RPMI7951 (cell line): ENCODE results near the gene ARID1B. TPM values are rescaled to one million over a fixed set of nuclear protein-coding genes. Genes with fewer than 3 reads are reported as not detected.

Experiments
- DNase-seq: peaks from one replicate; pipeline ENCODE4 v3.0.0-alpha.2; 2012; ENCODE audit warnings: low read depth
- total RNA-seq: library from RNA; depleted of rRNA; stranded (reverse); fragments of >200 nt; shearing (Covaris generic); gene quantifications from 2 replicates; pipeline ENCODE4 v1.2.3, GENCODE V29; 2014

Gene ARID1B
- total RNA-seq, 1 experiment from 2014 or later = 14.8 TPM

DNA sequence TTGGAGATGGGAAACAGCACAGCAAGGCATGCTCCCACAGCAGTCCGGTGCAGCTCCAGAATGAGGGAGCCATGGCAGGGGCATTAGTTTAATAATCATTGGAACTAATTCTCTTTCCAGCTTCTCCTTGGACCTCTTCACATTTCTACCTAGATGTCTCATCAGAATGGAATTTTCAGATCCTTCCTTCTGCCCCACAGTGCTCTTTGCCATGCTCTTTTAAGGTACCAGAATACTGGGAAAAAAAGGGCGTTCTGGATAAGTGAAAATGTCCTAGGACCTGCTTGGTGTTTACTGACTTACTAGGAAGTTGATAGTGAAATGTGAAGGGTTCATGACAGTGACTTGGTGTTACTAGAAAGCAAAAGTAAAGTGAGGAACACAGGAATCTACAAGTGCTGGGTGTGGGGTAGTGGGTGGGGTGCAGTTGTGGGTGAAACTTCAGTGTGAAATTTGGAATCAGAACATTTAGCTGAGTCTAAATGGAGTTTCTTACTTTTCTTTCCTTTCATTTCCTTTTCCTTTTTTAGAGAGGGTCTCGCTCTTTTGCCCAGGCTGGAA is 207.1 kb downstream of the ARID1B start:
- DNase-seq = no peak

DNA sequence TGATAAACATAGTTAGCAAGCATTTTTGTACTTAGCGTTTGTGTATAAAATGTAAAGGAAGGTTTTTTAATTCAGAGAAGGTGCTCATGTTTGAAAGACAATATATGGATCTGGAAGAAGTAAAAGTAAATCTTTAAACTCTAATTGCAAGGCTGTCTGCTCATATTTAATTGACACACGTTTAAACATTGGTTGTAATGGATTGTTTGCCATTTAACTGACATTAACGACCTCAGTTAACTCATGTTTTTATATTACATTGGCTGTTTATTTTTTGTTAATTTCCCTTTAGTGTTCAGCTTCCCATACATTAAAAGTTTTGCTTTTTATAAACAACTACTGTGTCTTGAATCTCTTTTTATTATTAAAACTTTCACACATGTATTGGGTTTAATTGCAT is 208.1 kb downstream of the ARID1B start:
- DNase-seq = no peak

- DNase-seq = peak; percentile 30
Observed at GRCh38 chr6:156988276-156989158, 211.3 kb downstream of the ARID1B start.

DNA sequence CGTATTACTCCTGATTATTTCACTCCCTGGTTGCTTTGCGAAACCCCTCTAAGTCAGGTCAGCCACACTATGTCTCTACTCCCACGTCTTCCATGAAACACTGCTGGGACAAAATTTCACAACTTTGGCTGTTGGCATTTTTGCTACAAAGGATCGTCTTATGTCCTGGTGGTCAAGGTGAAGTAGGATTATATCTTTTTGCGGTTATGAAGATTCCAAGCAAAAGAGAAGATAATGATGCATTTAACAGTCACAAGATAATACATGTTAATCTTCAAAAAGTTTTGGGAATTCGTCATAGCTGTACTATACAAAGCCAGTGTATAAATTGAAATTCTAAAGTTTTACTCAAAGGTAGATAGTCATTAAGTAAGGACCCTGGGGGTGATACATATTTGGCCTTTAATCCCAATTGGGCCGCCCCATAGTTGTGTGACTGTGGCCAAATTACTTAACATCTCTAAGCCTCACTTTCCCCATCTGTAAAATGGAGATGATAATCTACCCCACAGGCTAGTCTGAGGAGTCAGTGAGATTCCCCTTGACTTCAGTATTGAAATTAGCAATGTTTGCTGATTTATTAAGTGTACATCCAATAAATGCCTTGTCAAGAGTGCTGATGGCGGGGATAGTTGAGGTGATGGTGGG is 212.1 kb downstream of the ARID1B start:
- DNase-seq = no peak

DNA sequence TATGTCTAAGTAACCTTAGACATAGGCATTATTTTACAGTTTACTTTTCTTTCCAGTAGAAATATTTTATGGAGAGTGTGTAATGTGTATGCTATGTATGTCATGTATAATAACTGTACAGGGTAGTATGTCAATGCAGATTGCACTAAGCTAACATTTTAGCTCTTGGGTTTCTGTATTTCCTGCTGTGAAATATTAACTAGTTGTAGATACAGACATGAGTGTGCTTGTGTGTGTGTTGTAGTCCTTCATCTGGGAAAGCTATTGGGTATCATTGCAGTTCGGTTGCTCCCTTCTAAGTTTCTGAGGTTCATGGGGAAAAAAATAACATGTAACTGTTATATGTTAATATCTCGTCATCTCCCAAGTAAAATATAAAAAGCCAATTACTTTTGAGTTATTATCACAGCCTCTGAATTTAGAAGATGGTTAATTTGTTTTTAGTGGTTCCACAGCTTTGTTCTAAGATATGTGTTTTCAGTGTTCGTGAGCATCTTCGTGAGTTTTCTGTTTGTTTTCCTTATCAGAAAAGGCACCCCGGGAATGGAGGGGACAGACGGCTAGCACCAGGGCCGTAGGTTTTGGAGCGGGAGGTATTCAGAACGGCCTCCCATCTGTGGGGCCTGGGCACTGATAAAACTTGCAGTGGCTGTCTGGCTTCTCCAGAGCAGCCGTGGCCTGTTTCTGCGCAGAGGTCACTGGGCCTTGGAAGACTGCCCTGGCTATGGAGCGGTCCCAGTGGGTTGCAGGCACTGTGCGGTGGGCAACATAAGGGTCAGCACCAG is 215.0 kb downstream of the ARID1B start:
- DNase-seq = no peak

GRCh38 chr6:156993713-156994112 is 216.5 kb downstream of the ARID1B start:
- no peak for DNase-seq

GRCh38 chr6:156994215-156995076 is 217.3 kb downstream of the ARID1B start:
- DNase-seq = no peak

DNA sequence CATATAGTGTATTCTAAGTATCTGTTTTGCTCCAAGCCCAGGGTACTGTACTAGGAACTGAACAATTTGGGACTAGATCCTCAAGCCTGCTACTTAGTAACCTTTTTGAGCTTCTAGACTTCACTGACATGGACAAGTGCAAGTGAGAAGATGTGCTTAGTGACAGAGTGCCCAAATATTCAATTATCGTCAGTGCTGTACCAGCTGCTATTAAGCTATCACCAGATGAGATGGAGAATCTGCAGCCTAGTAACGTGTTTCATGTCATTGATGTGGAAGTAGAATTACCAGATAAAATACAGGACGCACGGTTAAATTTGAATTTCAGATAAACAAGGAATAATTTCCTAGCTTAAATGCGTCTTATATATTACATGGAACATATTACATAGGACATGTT is 218.3 kb downstream of the ARID1B start:
- no peak for DNase-seq

DNA sequence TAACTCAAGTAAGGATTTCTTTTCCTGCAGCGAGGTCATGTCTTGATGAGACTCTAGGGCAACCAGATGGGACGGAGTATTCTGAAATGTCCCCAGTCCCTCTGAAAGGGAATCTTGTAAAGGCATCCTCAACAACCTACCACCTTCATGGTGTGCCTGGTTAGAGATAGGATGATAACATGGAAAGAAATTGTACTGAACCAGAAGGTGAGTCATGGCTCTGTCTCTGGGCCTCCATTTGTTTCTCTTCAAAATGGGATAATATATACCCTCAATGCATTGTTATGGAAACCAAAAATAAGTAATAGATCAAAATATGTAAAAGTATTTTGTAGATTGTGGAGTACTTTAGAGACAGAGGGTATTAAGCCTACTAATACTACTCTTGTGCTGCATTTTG is 219.1 kb downstream of the ARID1B start:
- DNase-seq = no peak

DNA sequence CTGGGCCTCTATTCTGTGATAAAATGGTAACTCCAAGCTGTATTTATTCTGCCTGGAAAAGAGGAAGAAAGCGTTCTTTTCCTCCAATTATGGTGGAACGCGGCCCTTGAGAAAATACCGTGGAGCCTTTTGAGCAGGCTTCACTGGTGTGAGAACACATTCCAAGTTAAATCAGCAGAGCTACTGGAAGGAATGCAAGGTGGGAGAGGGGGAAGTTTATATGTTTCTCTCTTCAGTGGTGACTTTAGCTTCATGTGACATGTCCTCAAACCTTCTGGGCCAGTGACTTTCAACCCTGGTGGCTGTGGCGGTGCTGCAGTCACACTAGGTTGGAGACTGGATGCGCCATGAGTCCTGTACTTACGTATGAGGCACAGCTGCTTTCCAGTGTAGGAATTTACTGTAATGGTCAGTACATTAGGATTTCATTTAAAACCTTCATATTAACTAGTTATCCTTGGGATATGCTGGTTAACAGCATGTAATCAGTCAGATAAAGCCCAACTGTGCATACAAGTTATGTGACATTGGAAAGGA is 221.7 kb downstream of the ARID1B start:
- no peak for DNase-seq

DNA sequence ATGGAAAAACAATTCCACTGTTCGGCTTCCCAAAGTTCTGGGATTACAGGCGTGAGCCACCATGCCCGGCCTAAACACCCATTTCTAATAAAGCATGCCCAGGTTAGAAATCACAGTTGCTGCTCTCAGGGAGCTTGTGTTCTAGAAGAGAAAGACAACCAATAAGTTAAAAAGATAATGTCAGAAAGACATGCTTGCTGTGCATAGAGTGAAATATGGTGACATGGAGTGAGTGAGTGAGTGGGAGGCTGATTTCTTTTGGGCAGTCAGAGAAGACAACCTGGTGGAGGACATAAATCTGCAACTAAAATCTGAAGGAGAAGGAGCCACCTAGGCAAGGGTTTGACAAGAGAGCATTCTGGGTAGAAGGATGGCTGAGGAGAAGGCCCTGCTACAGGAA is 222.6 kb downstream of the ARID1B start:
- no peak for DNase-seq

- DNase-seq = no peak
Observed at GRCh38 chr6:157001716-157002115, 224.5 kb downstream of the ARID1B start.

GRCh38 chr6:157002774-157003173 is 225.6 kb downstream of the ARID1B start:
- no peak for DNase-seq

DNA sequence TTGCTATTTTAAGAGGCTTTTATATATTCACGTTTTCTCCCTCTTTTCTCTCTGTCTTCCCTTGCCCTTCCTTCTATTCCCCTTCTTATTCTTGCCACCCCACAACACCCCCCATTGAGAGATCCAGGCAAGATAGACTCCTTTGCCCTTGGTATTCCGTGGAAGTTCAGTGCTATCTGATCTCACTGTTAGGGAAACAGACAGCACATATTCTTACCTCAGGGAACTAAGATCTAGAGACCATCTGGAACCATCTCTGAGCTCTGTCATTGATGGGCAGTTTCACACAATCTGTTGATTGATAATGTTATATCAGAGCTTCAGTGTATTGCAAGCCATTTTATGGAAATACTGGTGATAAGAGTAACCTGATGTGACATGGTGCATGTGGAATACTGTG is 228.8 kb downstream of the ARID1B start:
- no peak for DNase-seq

DNA sequence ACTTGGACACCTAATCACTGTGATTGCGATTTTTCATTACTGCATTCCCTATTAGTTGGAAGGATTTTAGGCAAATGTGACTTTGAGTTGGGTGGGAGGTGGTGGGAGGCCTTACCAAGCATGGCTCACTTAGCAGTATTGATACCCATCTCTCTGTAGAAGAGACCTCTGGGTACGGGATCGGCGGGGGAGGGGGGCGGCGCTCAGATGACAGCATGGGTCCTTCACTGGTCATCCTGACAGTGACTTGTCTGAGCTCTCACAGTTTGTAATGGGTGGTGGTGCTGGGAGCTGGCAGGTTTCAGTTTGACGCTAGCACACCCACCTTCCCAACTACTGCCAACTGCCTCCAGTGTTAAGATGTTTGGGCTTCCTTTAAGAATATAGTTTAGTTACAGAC is 231.4 kb downstream of the ARID1B start:
- DNase-seq = no peak

DNA sequence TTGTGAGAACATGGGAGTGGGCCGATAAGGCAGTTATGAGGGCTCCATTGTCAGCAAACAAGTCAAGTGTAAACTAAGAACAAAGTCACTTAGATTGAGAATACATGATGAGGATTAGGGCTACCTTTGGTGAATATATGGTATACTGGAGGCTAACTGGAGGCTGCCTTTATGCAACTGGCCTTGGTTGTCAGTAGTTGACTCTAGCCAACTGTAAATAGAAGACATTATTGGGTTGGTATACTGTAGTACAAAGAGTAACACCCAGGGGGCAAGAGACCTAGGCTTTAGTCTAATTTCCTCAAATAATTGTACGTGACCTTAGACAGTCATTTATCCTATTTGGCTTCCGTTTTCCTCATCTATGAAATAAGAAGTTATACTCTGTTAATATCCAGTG is 235.2 kb downstream of the ARID1B start:
- no peak for DNase-seq

- peak; percentile 18 for DNase-seq
Observed at GRCh38 chr6:157013649-157014304, 236.6 kb downstream of the ARID1B start.

DNA sequence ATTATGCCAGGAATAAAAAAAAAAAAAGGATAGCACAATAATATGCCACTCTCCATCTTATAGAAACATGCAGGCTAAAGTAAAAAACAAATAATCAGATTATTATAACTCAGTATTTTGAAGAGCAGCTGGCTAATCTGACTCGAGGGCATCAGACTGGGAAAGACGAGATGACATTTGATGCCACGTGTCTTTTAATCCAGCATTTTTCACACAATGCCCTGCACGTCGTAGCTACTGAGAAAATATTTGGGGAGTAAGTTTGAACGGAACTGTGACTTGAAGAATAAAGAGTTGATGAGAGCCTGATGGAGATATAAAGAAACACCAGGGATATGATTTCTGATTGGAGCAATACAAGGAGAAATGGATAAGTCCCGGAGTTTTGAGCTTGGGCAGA is 237.7 kb downstream of the ARID1B start:
- DNase-seq = no peak

DNA sequence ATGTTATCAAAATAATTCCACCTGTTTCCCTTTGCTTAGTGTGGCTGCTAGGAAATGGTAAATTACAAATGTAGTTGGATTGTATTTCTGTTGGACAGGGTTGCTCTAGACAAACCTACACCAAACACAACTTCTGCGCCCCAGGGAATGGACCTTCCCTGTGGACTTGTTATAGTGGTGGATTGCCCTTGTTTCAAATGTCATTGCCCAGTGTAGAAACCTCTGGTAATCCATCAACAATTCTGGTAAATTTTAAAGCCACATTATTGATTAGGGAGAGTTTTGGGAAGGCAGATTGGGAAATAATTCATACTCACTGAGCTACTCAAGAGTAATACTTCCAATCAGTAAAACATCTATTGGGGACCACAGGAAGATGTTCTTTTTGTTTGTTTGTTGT is 239.8 kb downstream of the ARID1B start:
- DNase-seq = no peak

DNA sequence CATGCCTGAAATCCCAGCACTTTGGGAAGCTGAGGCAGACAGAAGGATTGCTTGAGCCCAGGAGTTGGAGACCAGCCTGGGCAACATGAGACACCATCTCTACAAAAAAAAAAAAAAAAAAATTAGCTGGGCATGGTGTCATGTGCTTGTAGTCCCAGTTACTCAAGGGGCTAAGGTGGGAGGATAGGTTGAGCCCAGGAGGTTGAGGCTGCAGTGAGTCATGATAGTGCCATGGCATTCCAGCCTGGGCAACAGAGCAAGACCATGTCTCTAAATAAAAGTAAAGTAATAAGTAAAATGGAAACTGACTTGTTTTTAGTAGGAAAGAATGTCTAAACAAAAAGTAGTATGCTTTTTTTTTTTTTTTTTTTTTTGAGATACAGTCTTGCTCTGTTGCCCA is 240.7 kb downstream of the ARID1B start:
- DNase-seq = peak; percentile 63
